Body of pancreas (tissue), 4 donors: Measurements from ENCODE around the gene PTPRS. TPM values are rescaled to one million over a fixed set of nuclear protein-coding genes. Genes with fewer than 3 reads are reported as not detected.

ENCODE experiments used
- ATAC-seq: fragments of 150-250 bp; one replicate; pipeline ENCODE4 v1.9.1; 2016
- DNase-seq, 4 donors: peaks; one replicate each; pipeline ENCODE4 v3.0.0-alpha.2; 2019
- H3K27ac ChIP-seq, 4 donors: fragments of 200-600 bp; sonication (generic); 1 replicate in 3 of 4; 2 replicates in 1 of 4; pipeline versions ENCODE4 v1.5.1 to v1.6.1; 2016 to 2019; ENCODE audit warnings: mild to moderate bottlenecking in 1 of 4, mixed read lengths in 1 of 4, moderate library complexity in 1 of 4
- H3K27me3 ChIP-seq, 2 donors: fragments of 200-600 bp; sonication (generic); one replicate each; pipeline ENCODE4 v1.6.0; 2016; ENCODE audit warnings: mild to moderate bottlenecking in 1 of 2
- H3K36me3 ChIP-seq, 2 donors: fragments of 200-600 bp; sonication (generic); replicated peaks in 1 of 2; 2 replicates each; pipeline ENCODE4 v1.5.1; 2016; ENCODE audit warnings: low read depth in 2 of 2; ENCODE audit not compliant: insufficient read depth in 1 of 2
- H3K4me1 ChIP-seq: fragments of 200-600 bp; sonication (generic); one replicate; pipeline ENCODE4 v1.6.0; 2016
- H3K4me3 ChIP-seq, 2 donors: fragments of 200-600 bp; sonication (generic); 1 replicate in 1 of 2; 2 replicates in 1 of 2; pipeline ENCODE4 v1.5.1; 2016 to 2019
- H3K9me3 ChIP-seq, 3 donors: fragments of 200-600 bp; sonication (generic); 1 replicate in 2 of 3; 2 replicates in 1 of 3; pipeline ENCODE4 v1.5.1; 2016
- CTCF ChIP-seq, 7 experiments: fragments of 450-650 bp in 4 of 7; fragments of 200-600 bp in 3 of 7; sonication (generic) in 3 of 7; IDR thresholded peaks; one replicate each; pipeline ENCODE4 v1.5.1; 2016 to 2019; ENCODE audit warnings: antibody characterized with exemption in 7 of 7
- POLR2A ChIP-seq, 3 donors: fragments of 450-650 bp; IDR thresholded peaks; one replicate each; pipeline ENCODE4 v1.6.1; 2016; ENCODE audit warnings: antibody characterized with exemption in 3 of 3, mild to moderate bottlenecking in 2 of 3
- WGBS, 2 donors: methylation state at CpG; one replicate each; pipeline ENCODE4 v1.1.5; 2017; 5-methylcytosine and 5-hydroxymethylcytosine counted together
- intact Hi-C: fragments of 100-400 bp; cut with DNase I; formaldehyde crosslinking; loops from one replicate; pipeline ENCODE4 v1.15.1; 2023
- total RNA-seq, 2 donors: library from RNA; depleted of rRNA; stranded (reverse); fragments of >200 nt; gene quantifications; one replicate each; pipeline ENCODE4 v1.1.0, GENCODE V29; 2016

Gene PTPRS
- total RNA-seq, 2 donors from 2014 or later, result 133 to 139 TPM

DNA sequence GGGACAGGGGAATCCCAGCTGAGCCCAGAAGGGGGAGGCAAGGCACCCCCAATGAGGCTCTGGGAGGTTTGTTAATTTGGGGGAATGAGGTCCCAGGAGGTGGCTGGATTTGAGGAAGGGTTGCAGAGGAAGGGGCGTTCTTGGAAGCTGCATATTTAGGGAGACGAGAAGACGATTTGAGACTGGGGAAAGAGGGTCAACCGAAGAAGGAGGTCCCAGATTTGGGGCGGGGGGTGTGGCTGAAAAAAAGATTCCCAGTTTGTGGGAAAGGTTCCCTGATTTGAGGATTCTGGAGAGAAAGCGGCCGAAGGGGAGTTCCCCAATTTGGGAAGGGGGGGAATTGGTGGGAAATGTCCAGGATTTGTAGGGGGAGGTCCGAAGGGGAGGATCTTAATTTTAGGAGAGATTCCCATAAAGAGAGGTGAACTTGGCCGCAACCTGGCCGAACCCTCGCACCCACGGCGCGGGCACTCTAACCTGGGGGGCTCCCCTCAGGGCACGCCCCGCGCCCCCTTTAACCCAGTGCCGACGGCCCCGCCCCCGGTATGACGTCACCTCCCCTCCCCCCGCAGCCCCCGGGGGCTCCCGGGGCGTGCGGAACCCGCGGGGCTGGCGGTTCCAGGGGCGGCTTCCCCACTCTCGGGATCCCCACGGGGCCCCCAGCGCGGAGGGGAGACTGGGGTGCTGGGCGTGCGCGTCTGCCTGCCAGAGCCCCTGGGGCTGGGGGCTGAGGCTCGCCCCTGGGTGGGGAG, 1.2 kb downstream of the PTPRS start:
- DNase-seq, result no peak
- WGBS, 2 donors, result 2 to 4% methylated on average over 13 to 24 of the region's 39 CpGs
- no peak for ATAC-seq
- intact Hi-C loops, result no loop called here
- H3K4me1 ChIP-seq, result peaks cover 18% of the 10 kb centered on the region
- no peak for TF ChIP-seq CTCF (IDR thresholded peaks at IDR 0.05)
- no peak for TF ChIP-seq POLR2A (IDR thresholded peaks at IDR 0.05)
- peaks cover 0 to 26% of the 10 kb centered on the region in 2 donors for H3K27me3 ChIP-seq
- no peaks in the 10 kb centered on the region for H3K36me3 ChIP-seq
- H3K4me3 ChIP-seq, result no peak overlapping the region
- no peaks in the 10 kb centered on the region for H3K9me3 ChIP-seq
- no peak overlapping the region for H3K27ac ChIP-seq

- ATAC-seq, result no peak
- no peak overlapping the region for H3K27ac ChIP-seq
- no peak for TF ChIP-seq POLR2A (IDR thresholded peaks at IDR 0.05)
- no peak for TF ChIP-seq CTCF (IDR thresholded peaks at IDR 0.05)
- peaks cover 18% of the 10 kb centered on the region for H3K4me1 ChIP-seq
- intact Hi-C loops, result no loop called here
- DNase-seq, result peak in 1 of 4 donors; percentile 17
- no peak overlapping the region for H3K4me3 ChIP-seq
- 2 to 7% methylated on average over 26 to 29 of the region's 29 CpGs for WGBS, 2 donors
- H3K9me3 ChIP-seq, result no peaks in the 10 kb centered on the region
- H3K27me3 ChIP-seq, result peaks cover 0 to 26% of the 10 kb centered on the region in 2 donors
- H3K36me3 ChIP-seq, result no peaks in the 10 kb centered on the region
Observed at GRCh38 chr19:5338656-5339197, 1.9 kb downstream of the PTPRS start.

DNA sequence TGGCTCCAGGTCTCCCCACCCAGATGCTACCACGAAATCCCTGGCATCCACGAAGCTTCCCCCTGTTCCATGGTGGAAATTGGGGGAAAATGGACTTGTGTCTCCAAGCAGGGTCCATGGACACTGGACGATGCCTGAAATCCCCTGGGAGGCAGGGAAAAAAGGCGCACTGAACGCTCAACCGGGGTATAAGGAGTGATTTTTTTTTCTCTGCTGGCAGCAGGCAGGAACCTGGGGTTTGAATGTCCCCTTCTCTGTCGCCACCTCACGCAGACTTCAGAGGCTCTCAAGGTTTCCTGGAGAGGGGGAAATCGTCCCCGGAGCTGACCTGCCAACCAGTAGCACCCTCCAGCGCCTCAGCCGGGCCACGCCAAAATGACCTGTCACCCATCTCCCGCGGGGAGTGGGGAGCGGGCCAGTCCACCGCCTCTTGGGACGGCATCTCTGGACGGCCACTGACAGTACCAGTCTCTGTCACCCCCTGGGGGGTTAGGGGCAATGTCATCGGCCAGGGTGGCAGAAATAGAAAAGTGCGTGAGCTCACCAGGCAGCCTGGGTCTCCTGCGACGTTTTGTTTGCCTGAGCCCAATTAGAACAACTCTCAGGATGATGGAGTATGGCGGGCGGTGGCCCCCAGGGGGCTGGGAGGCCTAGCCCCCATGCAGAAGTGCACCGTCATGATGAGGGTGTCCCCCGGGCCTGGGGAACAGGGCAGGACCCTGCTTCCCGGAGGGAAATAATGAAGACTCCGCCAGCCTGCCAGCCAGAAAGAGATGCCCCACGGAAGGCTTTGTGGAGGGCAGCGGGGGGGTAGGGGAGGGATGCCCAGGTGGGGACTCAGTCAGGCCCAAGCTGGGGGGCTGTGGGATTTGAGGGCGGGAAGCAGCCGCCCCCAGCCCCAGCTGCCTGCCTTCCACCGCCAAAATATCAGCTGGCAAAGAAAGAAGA, 2.6 kb downstream of the PTPRS start:
- TF ChIP-seq CTCF (IDR thresholded peaks at IDR 0.05), result no peak
- TF ChIP-seq POLR2A (IDR thresholded peaks at IDR 0.05), result no peak
- WGBS, 2 donors, result 30 to 32% methylated on average over 25 to 31 of the region's 34 CpGs
- no peaks in the 10 kb centered on the region for H3K36me3 ChIP-seq
- ATAC-seq (no peak), DNase-seq (no peak)
- H3K9me3 ChIP-seq, result no peaks in the 10 kb centered on the region
- H3K27me3 ChIP-seq, result peaks cover 0 to 26% of the 10 kb centered on the region in 2 donors
- intact Hi-C loops, result no loop called here
- no peak overlapping the region for H3K27ac ChIP-seq
- peaks cover 18% of the 10 kb centered on the region for H3K4me1 ChIP-seq
- H3K4me3 ChIP-seq, result no peak overlapping the region

DNA sequence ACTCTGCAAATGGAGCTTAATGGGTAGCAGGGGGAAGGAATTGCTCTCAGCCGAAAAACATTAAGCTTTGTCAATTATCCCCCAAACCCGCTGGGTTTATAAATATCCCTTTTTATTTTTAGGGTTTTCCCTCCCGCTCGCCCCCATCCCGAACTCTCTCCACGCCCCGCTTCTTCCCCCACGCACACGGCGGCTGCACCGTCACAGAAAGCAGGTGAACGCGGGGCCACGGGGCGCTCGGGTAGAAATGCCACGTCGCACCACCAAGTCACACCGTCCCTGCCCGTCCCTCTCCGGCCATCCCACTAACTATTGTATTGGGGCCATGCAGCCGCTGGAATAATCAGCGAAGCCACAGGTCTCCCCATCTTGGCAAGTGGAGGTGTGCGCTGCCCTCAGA, 3.5 kb downstream of the PTPRS start:
- H3K9me3 ChIP-seq, result no peaks in the 10 kb centered on the region
- H3K27me3 ChIP-seq, result peaks cover 0 to 26% of the 10 kb centered on the region in 2 donors
- TF ChIP-seq CTCF (IDR thresholded peaks at IDR 0.05) (no peak), POLR2A (IDR thresholded peaks at IDR 0.05) (no peak)
- no peak for ATAC-seq
- no peak overlapping the region for H3K4me3 ChIP-seq
- intact Hi-C loops, result no loop called here
- no peak overlapping the region for H3K27ac ChIP-seq
- DNase-seq, result no peak
- peaks cover 18% of the 10 kb centered on the region for H3K4me1 ChIP-seq
- H3K36me3 ChIP-seq, result no peaks in the 10 kb centered on the region
- WGBS, 2 donors, result 65 to 73% methylated on average over 24 of the region's 24 CpGs
